Heart right ventricle (tissue), 16 donors: ENCODE measurements around the gene RPTN. TPM values are rescaled to one million over a fixed set of nuclear protein-coding genes. Genes with fewer than 3 reads are reported as not detected.

ENCODE experiments used
- ATAC-seq, 8 donors: fragments of 200-7000 bp; cut with Tn5 transposase; one replicate each; pipeline ENCODE4 v1.9.1; 2020; ENCODE audit warnings: mild to moderate bottlenecking in 8 of 8, moderate library complexity in 8 of 8, moderate number of reproducible peaks in 1 of 8
- DNase-seq, 2 donors: peaks; one replicate each; pipeline ENCODE4 v3.0.0-alpha.2; 2020
- H3K27ac ChIP-seq, 10 donors: fragments of 200-600 bp; sonication (generic) in 2 of 10; one replicate each; pipeline versions ENCODE4 v1.5.0 to v1.8.0; 2020 to 2022; ENCODE audit warnings: mild to moderate bottlenecking in 3 of 10
- H3K27me3 ChIP-seq, 7 donors: fragments of 200-600 bp; one replicate each; pipeline ENCODE4 v1.8.0; 2021 to 2022; ENCODE audit warnings: mild to moderate bottlenecking in 2 of 7
- H3K36me3 ChIP-seq, 9 donors: fragments of 200-600 bp; sonication (generic) in 1 of 9; one replicate each; pipeline versions ENCODE4 v1.5.0 to v1.8.0; 2020 to 2022; ENCODE audit warnings: mild to moderate bottlenecking in 2 of 9
- H3K4me1 ChIP-seq, 9 donors: fragments of 200-600 bp; sonication (generic) in 1 of 9; one replicate each; pipeline versions ENCODE4 v1.5.0 to v1.8.0; 2020 to 2022; ENCODE audit warnings: mild to moderate bottlenecking in 4 of 9
- H3K4me3 ChIP-seq, 10 donors: fragments of 200-600 bp; sonication (generic) in 2 of 10; one replicate each; pipeline versions ENCODE4 v1.5.0 to v1.8.0; 2020 to 2022; ENCODE audit warnings: mild to moderate bottlenecking in 7 of 10, moderate library complexity in 2 of 10
- H3K9me3 ChIP-seq, 11 donors: fragments of 200-600 bp in 10 of 11; sonication (generic) in 2 of 11; one replicate each; pipeline versions ENCODE4 v1.5.0 to v1.8.0; 2013 to 2022; ENCODE audit warnings: mild to moderate bottlenecking in 2 of 11, control low read depth in 1 of 11, moderate library complexity in 1 of 11
- WGBS, 2 donors: extraction: QIAGEN DNeasy Blood & Tissue Kit; methylation state at CpG; one replicate each; pipeline ENCODE4 v1.1.7; 2013; ENCODE audit warnings: inconsistent platforms in 1 of 2; 5-methylcytosine and 5-hydroxymethylcytosine counted together
- intact Hi-C, 10 donors: fragments of 100-400 bp; cut with DNase I; formaldehyde crosslinking; loops; one replicate each; pipeline versions ENCODE4 v1.11.1 to v1.14.2; 2022
- polyA plus RNA-seq, 2 donors: library from polyadenylated mRNA; stranded (reverse); fragments of 200-250 nt; gene quantifications; one replicate each; pipeline ENCODE4 v1.2.3, GENCODE V29; 2013
- total RNA-seq, 10 donors: library from RNA; stranded (reverse); fragmentation: NEBNext Ultra II Directional in 3 of 10; extraction: Animal tissue kit (Norgen Biotek cat#: 25700) in 3 of 10; gene quantifications; one replicate each; pipeline versions ENCODE4 v1.2.1 to v1.2.4, GENCODE V29; 2021 to 2023
- TF ChIP-seq, protein P1 (sequence below), 9 donors: fragments of 200-600 bp; sonication (generic) in 2 of 9; IDR thresholded peaks; one replicate each; pipeline versions ENCODE4 v1.5.0 to v1.8.0; 2021 to 2022; ENCODE audit warnings: antibody characterized with exemption in 9 of 9, mild to moderate bottlenecking in 5 of 9, moderate library complexity in 1 of 9
- donor health status: Arrhythmogenic right ventricular cardiomyopathy.
- donor health status: ischemic (EF 13 %, LVEDD 7.1; RV severe dilation, severe dysfunction).
- donor health status: healthy with polysubstance abuse.
- donor health status: DM: no; HTN: yes; CAD: no.
- donor health status: DM: no; HTN: no; CAD: no.
- donor health status: ischemic (EF 25% LVEDD 6.9; RV normal size, moderate dysfunction).
- donor health status: ischemic (EF 25% LVEDD 5.7; RV mildly dilated, moderate dysfunction).
- donor health status: healthy.
- donor health status: DM: yes; HTN: yes; CAD: no.
- donor health status: Ischemic cardiomyopathy.
- donor health status: ischemic (EF 35%, LVEDD 5.7; RV mildly dilated, moderate dysfunction).
- donor health status: nonischemic (EF 11% LVEDD 7.7; RV severe dilation, severe dysfunction).
- donor health status: DM: yes; HTN: yes; CAD: no.
- donor health status: PGD.
- donor health status: ischemic (EF 29% LVEDD 5.4; RV normal size, mild dysfunction).
- donor health status: nonischemic (EF 23%, LVEDD 6.1; RV moderate dilation, normal function).

The RPTN gene
- total and polyA plus RNA-seq, 12 donors, result not detected

GRCh38 chr1:152137215-152137614 is 21.8 kb downstream of the RPTN start:
- TF ChIP-seq, protein P1, sequence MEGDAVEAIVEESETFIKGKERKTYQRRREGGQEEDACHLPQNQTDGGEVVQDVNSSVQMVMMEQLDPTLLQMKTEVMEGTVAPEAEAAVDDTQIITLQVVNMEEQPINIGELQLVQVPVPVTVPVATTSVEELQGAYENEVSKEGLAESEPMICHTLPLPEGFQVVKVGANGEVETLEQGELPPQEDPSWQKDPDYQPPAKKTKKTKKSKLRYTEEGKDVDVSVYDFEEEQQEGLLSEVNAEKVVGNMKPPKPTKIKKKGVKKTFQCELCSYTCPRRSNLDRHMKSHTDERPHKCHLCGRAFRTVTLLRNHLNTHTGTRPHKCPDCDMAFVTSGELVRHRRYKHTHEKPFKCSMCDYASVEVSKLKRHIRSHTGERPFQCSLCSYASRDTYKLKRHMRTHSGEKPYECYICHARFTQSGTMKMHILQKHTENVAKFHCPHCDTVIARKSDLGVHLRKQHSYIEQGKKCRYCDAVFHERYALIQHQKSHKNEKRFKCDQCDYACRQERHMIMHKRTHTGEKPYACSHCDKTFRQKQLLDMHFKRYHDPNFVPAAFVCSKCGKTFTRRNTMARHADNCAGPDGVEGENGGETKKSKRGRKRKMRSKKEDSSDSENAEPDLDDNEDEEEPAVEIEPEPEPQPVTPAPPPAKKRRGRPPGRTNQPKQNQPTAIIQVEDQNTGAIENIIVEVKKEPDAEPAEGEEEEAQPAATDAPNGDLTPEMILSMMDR (IDR thresholded peaks at IDR 0.05), result no peak
- intact Hi-C loops, result no loop called here
- DNase-seq (no peak), ATAC-seq (no peak)
- peaks cover 0 to 56% (median 27%) of the 10 kb centered on the region in 7 donors for H3K27me3 ChIP-seq
- peaks cover 0 to 24% (median 10%) of the 10 kb centered on the region in 11 donors for H3K9me3 ChIP-seq
- H3K27ac ChIP-seq, result no peak overlapping the region
- no peaks in the 10 kb centered on the region for H3K4me1 ChIP-seq
- H3K4me3 ChIP-seq, result no peak overlapping the region
- H3K36me3 ChIP-seq, result no peaks in the 10 kb centered on the region

DNA sequence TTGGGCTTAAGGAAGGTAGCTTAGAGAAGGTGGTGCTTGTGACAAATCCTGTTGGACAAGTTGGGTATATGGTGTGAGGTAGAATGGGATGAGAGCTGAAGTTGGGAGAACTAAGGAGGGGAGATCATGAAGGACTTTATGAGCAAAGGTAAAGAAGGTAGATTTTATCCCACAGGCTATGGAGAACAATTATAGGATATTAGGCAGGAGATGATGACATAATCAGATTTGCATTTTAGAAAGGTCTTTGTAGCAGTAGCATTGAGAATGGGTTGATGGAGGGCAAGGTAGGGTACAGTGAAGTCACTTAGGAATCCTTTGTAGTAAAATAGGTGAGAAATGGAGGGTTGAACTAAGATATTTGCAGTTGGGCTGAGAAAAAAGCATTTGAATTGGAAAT is 28.8 kb downstream of the RPTN start:
- no peak for DNase-seq
- intact Hi-C loops, result no loop called here
- no peak overlapping the region for H3K4me3 ChIP-seq
- H3K4me1 ChIP-seq, result no peaks in the 10 kb centered on the region
- H3K9me3 ChIP-seq, result peaks cover 0 to 28% (median 10%) of the 10 kb centered on the region in 11 donors
- H3K27ac ChIP-seq, result no peak overlapping the region
- ATAC-seq, result no peak
- TF ChIP-seq, protein P1 (IDR thresholded peaks at IDR 0.05), result no peak
- H3K27me3 ChIP-seq, result peaks cover 0 to 80% (median 56%) of the 10 kb centered on the region in 7 donors
- no peaks in the 10 kb centered on the region for H3K36me3 ChIP-seq

DNA sequence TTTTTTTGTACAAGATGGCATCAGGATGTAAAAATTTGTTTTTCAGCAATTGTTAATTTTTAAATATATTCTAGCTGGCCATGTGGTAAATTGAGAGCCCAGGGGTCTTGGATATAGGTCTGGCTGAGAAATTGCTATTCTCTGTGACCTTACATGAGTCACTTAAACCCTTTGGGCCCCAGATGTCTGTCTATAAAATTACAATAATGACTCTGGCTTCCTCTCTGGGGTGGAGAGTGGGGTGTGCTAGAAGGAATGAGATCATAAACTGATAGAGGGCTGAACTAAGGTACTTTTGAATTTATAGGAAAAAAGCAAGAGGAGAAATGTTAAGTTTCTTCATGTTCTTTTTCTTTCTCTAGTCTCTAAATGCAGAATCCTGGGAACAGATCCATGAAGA is 31.4 kb downstream of the RPTN start:
- Histone ChIP-seq H3K9me3 (peaks cover 0 to 12% (median 4%) of the 10 kb centered on the region in 11 donors), H3K27ac (no peak overlapping the region), H3K4me1 (no peaks in the 10 kb centered on the region), H3K27me3 (peaks cover 0 to 80% (median 64%) of the 10 kb centered on the region in 7 donors), H3K36me3 (no peaks in the 10 kb centered on the region), H3K4me3 (no peak overlapping the region)
- TF ChIP-seq, protein P1 (IDR thresholded peaks at IDR 0.05), result no peak
- intact Hi-C loops, result no loop called here
- DNase-seq, result no peak
- no peak for ATAC-seq

GRCh38 chr1:152125834-152126443 is 33.1 kb downstream of the RPTN start:
- Histone ChIP-seq H3K27me3 (peaks cover 0 to 87% (median 60%) of the 10 kb centered on the region in 7 donors), H3K4me1 (no peaks in the 10 kb centered on the region), H3K36me3 (no peaks in the 10 kb centered on the region), H3K9me3 (no peaks in the 10 kb centered on the region), H3K4me3 (no peak overlapping the region), H3K27ac (no peak overlapping the region)
- WGBS, 2 donors, result 76 to 81% methylated on average over 6 of the region's 6 CpGs
- DNase-seq, result no peak
- intact Hi-C loops, result no loop called here
- TF ChIP-seq, protein P1 (IDR thresholded peaks at IDR 0.05), result no peak
- ATAC-seq, result no peak
